Uterus (tissue), 2 donors: ENCODE data around the gene LRRC49.

Experiments used
- POLR2A ChIP-seq, 2 donors: fragments of 450-650 bp; IDR thresholded peaks; one replicate each; pipeline ENCODE4 v1.6.1; 2016; ENCODE audit warnings: antibody characterized with exemption in 2 of 2, mild to moderate bottlenecking in 1 of 2, moderate library complexity in 1 of 2
- TF ChIP-seq, protein P1 (sequence below), 4 experiments: fragments of 200-600 bp in 2 of 4; fragments of 450-650 bp in 2 of 4; sonication (generic) in 2 of 4; IDR thresholded peaks; one replicate each; pipeline ENCODE4 v1.5.1; 2016 to 2019; ENCODE audit warnings: antibody characterized with exemption in 4 of 4, mild to moderate bottlenecking in 2 of 4, moderate library complexity in 1 of 4

DNA sequence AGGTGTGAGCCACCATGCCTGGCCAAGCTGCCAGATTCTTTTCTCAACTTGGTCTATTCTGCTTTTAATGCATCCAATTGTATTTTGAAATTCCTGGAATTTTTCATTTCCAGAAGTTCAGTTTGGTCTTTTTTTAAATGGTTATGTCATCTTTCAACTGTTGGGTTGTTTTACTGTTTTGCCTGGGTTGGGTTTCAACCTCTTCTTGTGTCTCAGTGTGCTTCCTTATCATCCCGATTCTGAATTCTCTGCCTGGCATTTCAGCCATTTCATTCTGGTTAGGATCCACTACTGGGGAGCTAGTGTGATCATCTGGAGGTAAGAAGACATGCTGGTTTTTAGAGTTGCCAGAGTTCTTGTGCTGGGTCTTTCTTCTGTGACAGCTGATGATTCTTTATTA is 61.5 kb downstream of the LRRC49 start:
- TF ChIP-seq, protein P1, sequence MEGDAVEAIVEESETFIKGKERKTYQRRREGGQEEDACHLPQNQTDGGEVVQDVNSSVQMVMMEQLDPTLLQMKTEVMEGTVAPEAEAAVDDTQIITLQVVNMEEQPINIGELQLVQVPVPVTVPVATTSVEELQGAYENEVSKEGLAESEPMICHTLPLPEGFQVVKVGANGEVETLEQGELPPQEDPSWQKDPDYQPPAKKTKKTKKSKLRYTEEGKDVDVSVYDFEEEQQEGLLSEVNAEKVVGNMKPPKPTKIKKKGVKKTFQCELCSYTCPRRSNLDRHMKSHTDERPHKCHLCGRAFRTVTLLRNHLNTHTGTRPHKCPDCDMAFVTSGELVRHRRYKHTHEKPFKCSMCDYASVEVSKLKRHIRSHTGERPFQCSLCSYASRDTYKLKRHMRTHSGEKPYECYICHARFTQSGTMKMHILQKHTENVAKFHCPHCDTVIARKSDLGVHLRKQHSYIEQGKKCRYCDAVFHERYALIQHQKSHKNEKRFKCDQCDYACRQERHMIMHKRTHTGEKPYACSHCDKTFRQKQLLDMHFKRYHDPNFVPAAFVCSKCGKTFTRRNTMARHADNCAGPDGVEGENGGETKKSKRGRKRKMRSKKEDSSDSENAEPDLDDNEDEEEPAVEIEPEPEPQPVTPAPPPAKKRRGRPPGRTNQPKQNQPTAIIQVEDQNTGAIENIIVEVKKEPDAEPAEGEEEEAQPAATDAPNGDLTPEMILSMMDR (IDR thresholded peaks at IDR 0.05), result no peak
- no peak for TF ChIP-seq POLR2A (IDR thresholded peaks at IDR 0.05)
